Right renal pelvis (tissue), 4 donors: ENCODE measurements around the gene MYDGF. TPM values are rescaled to one million over a fixed set of nuclear protein-coding genes. Genes with fewer than 3 reads are reported as not detected.
"Not testable (repeated sequence)": the region's sequence is repeated elsewhere in the genome, so short reads cannot be mapped to it uniquely, and the experiment has no call there.

Experiments used
- DNase-seq, 4 donors: peaks; one replicate each; pipeline ENCODE4 v3.0.0-alpha.2; 2013; ENCODE audit warnings: low read depth in 4 of 4, low spot score in 3 of 4, missing footprints in 1 of 4
- polyA plus RNA-seq, 4 donors: library from polyadenylated mRNA; unstranded; fragments of 120-200 nt; gene quantifications; one replicate each; pipeline ENCODE4 v1.2.1, GENCODE V29; 2013; ENCODE audit not compliant: insufficient read length in 4 of 4

MYDGF gene
- polyA plus RNA-seq, 4 donors, result 61.8 to 99.4 (median 69.1) TPM

- DNase-seq, result no peak
Measured at GRCh38 chr19:4701557-4701956, 31.4 kb upstream of the MYDGF start.

DNA sequence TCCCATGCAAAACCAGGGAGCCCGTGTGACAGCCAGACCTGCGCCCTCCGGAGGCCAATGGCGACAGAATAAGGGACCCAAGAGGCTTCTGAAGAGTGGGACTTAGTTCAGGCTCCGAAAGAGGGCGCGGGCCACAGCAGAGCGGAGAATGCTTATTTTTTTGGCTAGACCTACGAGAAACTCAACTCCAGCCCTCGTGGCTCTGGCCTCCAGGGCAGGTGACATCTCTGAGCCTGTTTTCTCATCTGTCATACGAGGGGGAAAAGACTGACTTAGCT lies 30.5 kb upstream of the MYDGF start:
- no peak for DNase-seq

- no peak for DNase-seq
Measured at GRCh38 chr19:4699826-4700692, 29.9 kb upstream of the MYDGF start.

GRCh38 chr19:4697304-4697703 lies 27.2 kb upstream of the MYDGF start:
- no peak for DNase-seq

DNA sequence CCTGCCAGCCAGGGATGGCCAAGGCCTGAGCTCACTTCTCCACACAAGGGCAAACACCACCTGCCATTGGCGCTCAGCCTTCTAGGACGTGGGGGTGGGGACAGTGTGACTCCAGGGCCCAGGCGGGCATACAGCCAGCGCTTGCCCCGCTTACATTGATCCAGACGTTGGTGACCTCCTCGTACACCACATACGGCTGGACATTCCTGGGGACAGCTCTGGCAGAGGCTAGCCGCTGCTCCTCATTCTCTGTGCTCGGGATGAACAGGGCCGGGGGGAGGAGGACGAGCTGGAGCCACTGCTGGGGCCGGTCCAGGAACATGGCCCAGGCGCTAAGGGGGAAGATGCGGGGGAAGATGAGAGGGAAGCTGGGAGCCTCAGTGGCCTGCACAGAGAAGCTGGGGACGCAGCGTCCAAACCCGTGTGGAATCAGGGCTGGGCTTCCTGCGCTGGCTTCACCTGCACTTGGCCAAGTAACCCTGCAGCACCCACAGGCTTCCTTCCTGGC lies 25.1 kb upstream of the MYDGF start:
- no peak for DNase-seq

DNA sequence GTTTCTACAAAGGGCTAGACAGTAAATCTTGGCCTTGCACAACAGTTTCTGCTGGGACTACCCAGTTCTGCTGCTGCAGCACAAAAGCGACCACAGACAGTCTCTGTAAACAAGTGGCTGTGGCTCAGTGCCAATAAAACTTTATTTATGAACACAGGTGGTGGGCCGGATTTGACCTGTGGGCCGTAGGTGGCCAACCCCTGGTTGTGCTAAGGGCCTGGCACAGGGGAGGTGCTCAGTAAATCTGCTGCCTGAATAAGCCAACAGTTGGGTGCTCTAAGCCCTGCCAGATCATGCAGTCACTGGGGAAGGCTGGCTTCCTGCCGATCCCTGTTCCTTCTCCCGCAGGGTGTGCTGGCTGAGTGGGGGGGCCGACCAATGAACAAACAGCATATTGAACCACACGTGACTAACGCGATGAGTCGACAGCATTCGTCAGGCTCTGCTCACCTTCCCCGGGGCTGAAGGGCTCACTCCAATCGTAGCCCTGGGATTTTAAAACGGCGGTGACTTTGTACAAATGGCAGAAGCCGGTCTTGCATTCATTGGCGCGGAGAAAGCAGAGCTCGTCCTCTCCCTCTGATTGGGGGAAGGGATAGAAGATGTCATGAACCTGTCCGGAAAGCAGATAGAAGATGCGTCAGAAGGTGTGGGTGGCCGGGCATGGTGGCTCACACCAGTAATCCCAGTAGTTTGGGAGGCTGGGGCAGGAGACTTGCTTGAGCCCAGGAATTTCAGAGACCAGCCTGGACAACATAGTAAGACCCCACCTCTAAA lies 24.3 kb upstream of the MYDGF start:
- DNase-seq, result no peak

DNA sequence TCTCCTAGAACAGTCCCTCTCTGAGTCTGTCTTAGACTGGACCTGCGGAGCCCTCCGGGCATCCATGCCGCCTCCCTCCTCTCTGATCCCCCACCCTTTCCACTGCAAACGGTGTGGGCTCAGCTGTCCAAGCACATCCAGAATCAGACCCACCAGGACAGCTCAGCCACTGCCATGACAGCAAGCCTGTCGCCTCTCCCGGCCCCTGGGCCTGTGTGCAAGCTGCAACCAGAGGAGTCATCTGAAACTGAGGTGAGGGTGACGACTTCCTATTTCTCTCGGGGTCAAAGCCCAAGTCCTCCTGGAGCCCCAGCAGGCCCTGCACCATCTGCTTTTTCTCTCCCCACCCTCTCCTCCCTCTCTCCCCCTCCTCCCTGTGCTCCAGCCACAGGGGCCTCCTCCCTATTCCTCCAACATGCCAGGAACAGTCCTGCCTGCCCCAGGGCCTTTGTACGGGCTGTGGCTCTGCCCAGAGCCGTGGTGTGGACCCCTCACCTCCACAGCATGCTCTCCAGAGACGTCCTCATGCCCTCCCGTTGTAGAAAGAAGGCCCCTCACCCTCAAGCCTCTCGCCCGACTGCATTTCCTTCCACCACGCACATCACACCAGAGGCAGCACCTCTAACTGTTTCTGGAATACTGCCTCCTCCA lies 23.5 kb upstream of the MYDGF start:
- no peak for DNase-seq

GRCh38 chr19:4693078-4693350 lies 22.9 kb upstream of the MYDGF start:
- DNase-seq, result no peak

DNA sequence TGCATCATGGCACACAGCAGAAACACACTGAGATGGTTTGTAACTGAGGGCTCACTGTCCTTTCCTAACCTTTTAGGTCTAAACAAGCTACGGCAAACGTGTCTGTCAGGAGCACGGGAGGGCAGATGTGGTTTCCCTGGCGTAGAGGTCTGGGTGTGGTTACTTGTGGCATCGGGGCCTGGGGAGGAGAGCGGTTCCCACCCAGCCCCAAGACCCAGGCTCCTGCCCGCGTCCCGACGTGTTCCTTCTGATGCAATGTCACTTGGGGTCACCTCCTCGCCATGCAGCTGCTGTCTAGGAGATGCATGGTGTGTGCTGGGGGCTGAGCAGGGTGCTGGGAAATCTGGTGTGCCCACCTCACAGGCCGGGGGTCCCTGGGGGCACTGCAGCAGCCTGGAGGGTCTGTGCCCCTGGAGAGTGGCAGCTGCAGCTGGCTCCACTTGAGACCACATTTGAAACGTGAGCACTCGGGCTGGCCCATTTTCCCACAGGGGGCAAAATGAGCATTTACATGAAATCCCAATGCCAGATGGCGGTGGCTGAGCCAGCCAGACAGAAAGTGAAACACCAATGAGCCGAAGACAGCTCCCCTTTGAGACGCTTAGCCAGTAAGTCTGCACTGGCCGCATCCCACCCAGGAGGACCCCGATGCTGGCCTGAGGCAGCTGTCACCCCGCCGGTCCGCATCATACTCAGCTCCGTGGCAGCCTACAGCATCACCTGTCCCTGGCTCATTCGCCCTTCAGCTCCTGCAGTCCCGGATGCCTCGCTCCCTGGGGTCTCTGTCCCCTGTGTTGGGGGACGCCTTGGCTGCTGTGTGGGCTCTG lies 22.3 kb upstream of the MYDGF start:
- DNase-seq, result no peak

- DNase-seq, result no peak
Measured at GRCh38 chr19:4691373-4691772, 21.2 kb upstream of the MYDGF start.

DNA sequence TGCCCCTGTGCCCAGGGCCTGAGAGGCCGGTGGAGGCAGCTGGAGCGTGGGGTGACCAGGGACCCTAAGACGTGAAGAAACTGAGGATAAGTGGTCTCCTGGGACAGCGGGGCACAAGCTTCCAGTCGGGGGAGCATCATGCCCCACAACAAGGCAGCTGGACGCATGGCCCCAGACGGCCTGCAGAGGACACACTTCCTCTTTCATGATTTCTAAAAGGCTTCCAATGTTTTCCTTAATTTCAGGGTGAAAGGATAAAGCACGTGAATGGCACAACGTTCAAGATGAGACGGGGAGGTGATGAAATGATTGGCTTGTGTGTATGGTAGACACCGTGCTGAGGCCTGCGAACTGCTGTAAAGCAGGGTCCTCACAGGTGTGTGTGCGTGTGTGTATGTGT lies 20.2 kb upstream of the MYDGF start:
- DNase-seq, result no peak

DNA sequence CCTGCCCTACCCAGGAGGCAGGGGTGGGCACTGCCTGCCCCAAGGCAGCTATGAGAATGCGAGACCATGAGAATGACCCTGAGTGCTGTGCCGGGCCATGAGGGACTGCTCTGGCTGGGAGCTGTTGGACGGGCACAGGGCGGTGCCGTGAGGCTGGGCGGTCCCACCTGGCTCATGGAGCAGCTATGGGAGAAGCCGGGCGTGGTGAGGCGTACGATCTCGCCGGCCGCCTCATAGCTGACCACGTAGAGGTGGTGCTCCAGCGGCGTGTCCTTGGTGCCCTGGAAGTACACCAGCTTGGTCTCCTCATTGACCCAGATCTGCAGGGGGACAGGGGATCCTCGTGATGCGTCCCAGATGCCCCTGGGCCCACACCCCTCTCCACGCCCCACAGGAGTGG lies 19.3 kb upstream of the MYDGF start:
- no peak for DNase-seq

DNA sequence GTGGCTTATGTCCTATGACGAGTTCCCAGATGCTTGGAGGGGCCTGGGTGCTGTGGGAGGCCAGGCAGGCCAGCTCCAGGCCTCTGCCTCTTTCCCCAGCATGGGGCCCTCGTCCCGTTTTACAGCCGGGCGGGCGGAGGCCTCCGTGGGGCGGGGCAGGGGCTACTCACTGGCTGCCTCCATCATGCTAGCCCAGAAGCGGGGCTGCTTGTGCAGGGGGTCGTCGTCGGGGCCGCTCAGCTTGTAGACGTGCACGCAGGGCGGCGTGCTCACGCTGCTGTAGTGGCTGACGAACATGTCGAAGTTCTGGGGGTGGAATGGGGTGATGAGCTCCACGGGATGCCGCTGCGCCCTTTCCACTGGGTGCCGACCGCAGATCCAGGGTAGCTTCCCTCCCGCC lies 18.4 kb upstream of the MYDGF start:
- DNase-seq, result no peak

DNA sequence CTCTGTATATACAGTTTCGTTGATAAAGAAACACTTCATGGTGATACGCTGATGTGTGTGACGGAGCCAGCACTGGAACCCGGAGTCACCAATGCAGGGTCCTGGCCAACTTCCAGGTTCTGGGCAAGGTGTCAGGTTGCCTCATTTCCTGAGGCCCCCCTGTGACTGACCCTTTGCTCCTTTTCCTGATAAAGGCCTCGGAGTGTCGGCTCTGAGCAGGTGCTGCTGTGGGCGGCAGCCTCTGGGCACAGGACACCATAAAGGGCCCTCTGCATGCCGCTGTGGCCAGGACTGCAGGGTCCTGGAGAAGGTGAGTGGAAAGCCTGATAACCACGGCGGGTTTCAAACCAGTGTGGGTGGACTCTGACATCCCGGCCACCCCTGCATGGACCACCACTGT lies 17.3 kb upstream of the MYDGF start:
- DNase-seq, result no peak

DNA sequence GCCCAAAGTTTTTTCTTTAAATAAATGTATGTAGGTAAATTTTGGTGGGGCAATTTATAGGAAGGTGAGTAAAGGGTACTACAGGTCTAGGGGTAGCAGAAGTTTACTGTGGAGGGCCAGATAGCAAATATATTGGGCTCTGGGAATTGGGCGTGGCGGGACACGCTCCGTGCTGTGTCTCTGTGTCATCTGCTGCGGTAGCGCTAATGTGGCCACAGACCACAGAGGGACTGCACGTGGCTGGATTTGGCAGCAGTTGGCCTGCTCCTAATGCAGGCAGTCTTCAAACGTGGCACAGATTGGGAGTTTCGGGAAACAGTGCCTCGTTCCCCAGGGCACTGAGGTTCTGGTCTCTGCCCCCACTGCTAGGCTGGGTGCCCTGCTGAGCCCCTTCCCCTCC lies 16.6 kb upstream of the MYDGF start:
- DNase-seq, result no peak

DNA sequence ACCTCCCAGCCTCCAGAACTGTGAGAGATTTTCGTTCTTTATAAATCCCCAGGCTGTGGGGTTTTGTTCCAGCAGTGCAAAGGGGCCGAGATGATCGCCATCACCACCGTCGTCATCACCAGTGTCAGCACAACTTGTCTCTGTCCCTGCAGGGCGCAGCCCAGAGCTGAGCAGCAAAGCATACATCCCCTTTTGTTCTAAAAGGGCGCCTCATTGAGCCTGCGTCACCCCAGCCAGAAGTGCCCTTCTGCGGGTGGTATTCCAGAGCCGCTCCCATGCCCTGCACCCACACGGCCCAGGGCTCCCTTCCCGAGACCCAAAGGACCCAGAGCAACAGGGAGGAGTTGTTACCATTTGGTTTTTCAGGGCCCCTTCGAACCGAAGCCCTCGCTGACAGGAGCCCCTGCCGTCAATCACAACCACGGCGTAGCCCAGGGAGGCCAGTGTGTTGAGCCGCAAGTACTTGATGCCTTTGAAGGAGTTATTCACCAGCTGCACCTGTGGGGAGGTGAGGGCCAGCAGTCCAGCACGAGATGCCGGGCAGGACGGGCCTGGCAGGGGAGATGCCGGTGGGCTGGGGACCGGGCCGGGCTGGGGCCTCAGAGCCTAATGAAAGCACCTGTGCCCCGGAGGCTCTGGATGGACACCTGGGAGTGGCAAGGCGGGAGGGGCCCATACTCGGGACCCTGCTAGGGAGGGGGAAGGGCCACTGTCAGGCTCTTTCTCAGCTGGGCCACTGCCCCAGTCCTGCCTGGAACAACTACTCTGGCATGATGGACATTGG lies 14.4 kb upstream of the MYDGF start:
- DNase-seq, result no peak

DNA sequence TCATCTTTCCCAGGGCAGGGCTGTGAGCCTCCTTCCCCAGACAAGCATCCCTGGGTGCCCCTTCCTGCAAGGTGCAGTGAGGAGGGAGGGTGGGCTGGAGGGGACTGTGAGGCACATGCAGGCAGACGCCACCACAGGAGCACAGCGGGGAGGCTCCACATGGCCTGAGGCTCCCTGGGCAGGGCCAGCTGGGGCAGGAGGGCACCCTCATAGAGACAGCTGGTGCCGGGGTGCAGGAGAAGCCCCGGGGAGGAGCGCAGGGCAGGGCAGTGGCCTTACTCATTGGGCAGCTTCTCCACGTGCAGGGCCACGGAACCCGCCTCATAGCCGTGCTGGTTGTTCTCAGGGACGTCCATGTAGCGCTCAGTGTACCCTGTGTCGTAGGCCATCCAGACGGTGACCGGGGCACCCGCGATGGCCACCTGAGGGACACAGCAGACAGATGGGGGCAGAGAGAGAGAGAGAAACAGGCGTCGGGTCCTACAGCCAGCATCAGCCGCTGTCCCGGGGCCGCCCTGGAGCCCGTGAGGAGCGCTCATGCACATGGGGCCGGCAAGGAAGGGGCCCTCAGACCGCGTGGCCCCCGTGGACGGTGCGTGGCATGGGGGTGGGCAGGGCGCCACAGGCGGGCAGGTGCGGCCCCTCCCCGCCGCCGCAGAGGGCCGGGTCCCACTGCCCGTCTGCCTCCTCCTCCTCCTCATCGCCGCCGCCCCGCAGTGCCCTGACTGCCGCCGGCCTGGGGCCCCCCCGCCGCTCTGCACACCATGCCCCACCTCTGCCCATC lies 12.5 kb upstream of the MYDGF start:
- no peak for DNase-seq

DNA sequence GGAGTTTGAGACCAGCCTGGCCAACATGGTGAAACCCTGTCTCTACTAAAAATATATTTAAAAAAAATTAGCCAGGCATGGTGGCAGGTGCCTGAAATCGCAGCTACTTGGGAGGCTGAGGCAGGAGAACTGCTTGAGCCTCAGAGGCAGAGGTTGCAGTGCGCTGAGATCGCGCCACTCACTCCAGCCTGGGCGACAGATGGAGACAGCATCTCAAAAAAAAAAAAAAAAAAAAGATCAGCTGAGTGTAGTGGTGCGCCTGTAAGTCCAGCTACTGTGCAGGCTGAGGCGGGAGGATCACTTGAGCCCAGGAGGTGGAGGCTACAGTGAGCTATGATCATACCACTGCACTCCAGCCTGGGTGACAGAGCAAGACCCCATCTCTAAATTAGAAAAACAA lies 9.9 kb upstream of the MYDGF start:
- not testable (repeated sequence) for DNase-seq
